Superior temporal gyrus (tissue), 1 donor: ENCODE measurements around the gene DDR2.
A peak's percentile ranks its signal among the peaks of the same experiment; 100 is the strongest.
"Not testable (repeated sequence)": the region's sequence is repeated elsewhere in the genome, so short reads cannot be mapped to it uniquely, and the experiment has no call there.

Experiments used
- DNase-seq: peaks from one replicate; pipeline ENCODE4 v3.0.0-alpha.2; 2016; ENCODE audit errors: extremely low spot score

Gene DDR2

DNA sequence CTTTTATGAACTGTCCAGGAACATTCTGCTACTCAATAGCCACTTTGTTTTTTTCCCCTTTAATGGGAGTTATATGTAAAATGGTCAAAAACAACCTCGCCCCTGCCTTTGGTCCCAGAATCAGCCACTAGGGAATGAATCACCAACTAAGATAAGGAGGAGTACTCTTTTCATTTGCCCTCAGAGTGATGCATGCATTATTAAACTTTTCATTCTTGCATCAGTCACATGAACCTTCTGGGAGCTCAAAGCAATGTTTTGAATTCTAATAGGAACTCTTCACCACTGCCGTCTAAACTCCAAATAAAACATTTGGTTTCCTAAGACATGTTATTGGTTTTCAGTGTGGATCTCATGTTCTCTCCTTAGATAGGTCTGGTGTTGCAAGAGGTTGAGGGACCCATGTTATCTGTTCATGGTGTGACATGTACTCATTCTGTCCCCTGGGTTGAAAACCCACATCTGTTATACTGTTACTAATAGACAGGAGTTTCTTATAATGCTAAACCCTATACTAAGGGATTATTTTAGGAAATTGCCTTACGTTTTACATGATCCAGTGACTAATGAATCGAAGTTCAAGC lies 140.4 kb downstream of the DDR2 start:
- DNase-seq = no peak

- DNase-seq = no peak
These were observed 141.7 kb downstream of the DDR2 start for GRCh38 chr1:162774007-162774406.

GRCh38 chr1:162779043-162779442 lies 146.8 kb downstream of the DDR2 start:
- no peak for DNase-seq

DNA sequence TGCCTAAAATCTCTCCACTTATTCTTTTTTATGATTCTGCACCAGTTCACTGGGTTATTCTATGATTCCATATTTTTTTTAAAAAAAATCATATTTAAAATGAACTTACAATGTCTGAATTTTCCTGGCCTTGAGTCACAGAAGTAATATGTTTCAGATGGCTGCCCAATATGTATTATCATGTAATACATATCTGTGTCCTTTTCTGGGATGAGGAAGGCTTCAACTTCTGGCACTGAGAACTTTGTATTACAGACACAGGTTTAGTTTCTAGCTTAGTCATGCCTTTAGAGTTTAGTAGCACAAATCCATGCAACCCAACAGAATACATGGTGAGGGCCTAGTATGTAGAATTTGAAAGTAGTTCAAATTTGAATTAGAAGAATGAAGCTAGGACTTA lies 150.4 kb downstream of the DDR2 start:
- no peak for DNase-seq

DNA sequence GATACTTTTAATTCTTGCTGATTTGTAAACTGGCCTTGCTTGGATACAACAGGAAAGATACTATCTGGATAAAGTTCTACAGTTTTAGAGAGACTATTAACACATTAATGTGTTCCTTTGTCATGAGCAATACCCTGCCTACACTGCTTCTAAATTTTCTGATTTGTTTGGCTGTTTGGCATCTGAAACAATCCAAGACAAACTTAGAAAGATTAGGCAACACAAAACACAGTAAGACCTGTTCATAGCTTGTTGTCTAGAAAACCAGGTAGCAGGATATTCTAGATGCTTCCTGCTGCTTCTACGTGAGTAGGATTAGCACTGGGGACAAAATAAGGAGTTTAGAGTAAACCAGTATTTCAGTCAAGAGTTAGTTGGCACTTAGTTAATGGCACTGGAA lies 152.7 kb downstream of the DDR2 start:
- not testable (repeated sequence) for DNase-seq

DNA sequence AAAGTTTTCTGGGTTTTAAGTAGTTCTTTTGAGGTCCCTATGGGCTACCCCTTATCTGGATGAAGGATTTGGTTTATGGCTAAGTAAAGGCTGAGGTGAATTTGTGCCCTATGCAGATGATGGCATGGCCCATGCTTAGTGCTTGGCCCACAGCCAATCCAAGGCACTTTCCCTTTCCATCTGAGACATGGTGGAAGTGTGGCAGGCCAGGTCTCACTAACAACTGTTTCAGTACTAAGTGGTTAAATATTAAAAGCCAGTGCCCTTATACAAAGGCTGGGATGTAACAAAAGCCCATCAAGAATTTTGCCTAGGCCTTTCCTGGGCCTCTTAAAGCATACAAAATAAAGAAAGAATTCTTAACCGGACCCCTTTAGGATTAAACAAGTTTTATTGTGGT lies 156.5 kb downstream of the DDR2 start:
- not testable (repeated sequence) for DNase-seq

- peak; percentile 82 for DNase-seq
These were observed 158.2 kb downstream of the DDR2 start, which contains the start of gene HSD17B7 for GRCh38 chr1:162790303-162790984. TSS of gene HSD17B7 (plus strand) at chr1:162790702. CDS start at chr1:162790801, 99 bp downstream.

DNA sequence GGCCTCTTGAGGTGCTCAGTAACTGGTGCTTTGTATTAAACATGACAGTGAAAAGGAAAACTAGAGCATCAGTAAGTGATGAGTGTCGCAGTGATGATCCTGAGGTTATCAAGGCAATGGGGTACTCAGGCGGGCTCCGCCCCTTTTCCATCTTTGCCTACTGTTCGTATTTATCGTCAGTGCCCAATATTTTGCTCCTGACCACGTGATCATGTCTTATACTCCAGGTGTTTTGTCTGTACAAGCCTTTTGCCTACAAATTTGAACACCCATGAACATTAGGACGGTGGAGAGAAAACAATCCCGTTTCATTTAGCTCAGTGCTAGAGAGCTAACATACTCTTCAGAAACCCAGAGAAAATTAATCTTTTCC lies 158.7 kb downstream of the DDR2 start:
- peak; percentile 43 for DNase-seq

DNA sequence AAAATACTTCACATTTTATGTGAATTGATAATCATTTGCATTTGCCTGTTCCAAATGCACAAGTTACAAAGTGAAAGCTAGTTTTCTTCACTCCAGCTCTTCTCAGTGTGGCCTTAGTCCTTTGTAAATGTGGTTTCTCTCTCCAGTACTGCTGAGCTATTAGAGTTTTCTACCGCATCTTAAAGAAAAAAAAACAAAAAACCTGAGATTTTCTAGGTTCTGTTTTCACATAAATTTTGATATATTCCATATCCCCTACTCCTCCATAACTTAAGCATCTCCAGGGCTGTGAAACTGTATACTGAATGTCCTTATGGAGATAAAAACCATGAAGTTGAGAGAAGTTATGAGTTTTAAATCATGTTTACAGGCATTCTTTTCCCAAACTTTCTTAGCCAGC lies 162.0 kb downstream of the DDR2 start:
- DNase-seq = not testable (repeated sequence)

- not testable (repeated sequence) for DNase-seq
These were observed 164.5 kb downstream of the DDR2 start for GRCh38 chr1:162796617-162797279.

DNA sequence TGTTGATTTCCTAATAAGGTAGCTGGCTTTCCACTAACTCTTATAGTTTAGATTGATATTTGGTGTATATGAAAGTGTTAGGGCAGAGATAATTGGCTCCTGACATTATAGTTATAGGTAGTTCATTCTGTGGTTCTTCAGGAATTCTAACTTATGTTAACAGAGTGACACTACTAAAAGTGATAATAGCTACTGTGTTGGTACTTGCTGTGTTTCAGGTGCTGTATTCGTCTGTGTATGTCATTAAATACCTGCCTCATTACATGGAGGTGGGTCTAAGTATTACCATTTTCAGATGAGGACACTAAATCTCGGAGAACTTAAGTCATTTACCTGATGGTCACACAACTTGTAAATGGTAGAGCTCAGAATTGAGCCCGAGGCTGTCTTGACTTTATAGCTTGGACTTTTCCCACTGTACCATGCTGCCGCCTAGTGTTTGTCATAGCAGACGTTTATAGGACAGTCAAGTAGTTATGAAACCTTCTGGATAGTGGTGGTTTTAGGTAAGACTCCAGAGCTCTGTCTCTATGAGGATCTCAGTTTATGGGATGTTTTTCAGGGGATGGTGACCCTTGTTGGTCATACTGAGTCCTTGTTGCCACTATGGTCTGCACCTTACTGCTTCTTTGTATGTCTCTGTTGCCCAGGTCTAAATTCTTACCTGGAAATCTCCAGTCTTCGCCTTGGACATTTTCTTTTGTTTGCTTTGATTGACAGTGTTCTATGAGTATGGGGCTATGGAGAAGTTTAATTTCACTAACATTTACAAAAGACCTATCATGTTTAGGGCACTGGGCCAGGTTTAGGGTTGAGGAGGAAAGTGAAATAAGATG lies 167.9 kb downstream of the DDR2 start:
- DNase-seq = peak; percentile 73

- DNase-seq = not testable (repeated sequence)
These were observed 175.2 kb downstream of the DDR2 start for GRCh38 chr1:162807503-162807902.

DNA sequence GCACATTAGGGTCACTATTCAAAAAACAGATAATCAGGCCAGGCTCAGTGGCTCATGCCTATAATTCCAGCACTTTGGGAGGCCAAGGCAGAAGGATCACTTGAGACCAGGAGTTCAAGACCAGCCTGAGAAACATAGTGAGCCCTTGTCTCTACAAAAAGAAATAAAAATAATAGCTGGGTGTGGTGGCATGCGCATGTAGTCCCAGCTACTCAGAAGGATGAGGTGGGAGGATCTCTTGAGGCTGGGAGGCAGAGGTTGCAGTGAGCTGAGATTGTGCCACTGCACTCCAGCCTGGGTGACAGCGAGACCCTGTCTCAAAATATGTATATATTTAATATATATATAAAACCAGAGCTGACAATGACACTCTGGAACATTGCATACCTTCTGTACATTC lies 180.1 kb downstream of the DDR2 start:
- not testable (repeated sequence) for DNase-seq

GRCh38 chr1:162818136-162818535 lies 185.9 kb downstream of the DDR2 start:
- not testable (repeated sequence) for DNase-seq

GRCh38 chr1:162818666-162819065 lies 186.4 kb downstream of the DDR2 start:
- not testable (repeated sequence) for DNase-seq

GRCh38 chr1:162822391-162823200 lies 190.3 kb downstream of the DDR2 start:
- DNase-seq = peak; percentile 42

- no peak for DNase-seq
These were observed 191.0 kb downstream of the DDR2 start for GRCh38 chr1:162823231-162823630.

DNA sequence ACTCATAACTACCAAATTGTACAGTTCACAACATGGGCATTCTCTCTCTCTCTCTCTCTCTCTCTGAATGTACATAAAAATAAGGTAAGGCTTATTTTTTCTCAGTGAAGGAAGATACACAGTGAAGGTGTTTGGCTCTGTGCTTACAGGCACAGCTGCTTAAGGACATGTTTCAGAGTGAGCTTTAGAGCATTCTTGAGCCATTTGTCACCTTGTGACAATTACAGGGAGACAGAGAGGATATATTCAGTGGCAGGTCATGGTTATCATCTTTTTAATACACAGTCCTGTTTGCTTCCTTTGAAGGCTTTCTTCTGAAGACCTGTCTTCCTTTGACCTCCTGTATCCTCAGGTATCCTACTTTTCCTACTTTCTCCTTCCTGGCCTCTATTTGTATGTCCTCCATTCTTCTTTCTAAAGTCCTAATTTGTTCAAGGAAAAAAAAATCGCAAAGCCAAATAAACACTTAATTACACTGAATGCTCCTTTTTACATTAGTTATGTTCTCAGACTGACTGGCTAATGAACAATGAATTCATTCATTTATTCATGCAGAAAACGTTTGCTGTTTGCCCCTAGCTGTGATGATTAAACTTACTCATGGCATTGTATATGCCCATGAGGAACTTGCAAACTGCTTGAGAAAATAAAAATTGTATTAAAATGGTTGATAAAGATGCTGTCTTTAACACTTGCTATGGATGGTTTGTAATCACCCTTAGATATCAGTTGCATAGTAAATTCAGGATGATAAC lies 191.7 kb downstream of the DDR2 start:
- no peak for DNase-seq

DNA sequence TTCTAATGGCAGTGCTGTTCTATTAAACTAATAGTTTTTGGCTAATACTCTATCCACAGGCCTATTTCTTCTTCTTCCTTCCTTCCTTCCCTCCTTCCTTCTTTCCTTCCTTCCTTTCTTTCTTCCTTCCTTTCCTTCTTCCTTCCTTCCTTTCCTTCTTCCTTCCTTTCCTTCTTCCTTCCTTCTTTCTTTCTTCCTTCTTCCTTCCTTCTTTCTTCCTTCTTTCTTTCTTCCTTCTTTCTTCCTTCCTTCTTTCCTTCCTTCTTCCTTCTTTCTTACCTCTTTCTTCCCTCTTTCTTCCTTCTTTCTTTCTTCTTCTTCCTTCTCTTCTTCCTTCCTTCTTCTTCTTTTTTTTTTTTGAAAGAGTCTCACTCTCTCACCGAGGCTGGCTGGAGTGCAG lies 197.0 kb downstream of the DDR2 start:
- no peak for DNase-seq

- DNase-seq = no peak
These were observed 200.2 kb downstream of the DDR2 start for GRCh38 chr1:162832470-162832869.
